ENCODE measurements around the gene ACP6. TPM values are rescaled to one million over a fixed set of nuclear protein-coding genes. Genes with fewer than 3 reads are reported as not detected.

Gene ACP6
- total RNA-seq, 1 experiment from 2014 or later = 116 TPM

DNA sequence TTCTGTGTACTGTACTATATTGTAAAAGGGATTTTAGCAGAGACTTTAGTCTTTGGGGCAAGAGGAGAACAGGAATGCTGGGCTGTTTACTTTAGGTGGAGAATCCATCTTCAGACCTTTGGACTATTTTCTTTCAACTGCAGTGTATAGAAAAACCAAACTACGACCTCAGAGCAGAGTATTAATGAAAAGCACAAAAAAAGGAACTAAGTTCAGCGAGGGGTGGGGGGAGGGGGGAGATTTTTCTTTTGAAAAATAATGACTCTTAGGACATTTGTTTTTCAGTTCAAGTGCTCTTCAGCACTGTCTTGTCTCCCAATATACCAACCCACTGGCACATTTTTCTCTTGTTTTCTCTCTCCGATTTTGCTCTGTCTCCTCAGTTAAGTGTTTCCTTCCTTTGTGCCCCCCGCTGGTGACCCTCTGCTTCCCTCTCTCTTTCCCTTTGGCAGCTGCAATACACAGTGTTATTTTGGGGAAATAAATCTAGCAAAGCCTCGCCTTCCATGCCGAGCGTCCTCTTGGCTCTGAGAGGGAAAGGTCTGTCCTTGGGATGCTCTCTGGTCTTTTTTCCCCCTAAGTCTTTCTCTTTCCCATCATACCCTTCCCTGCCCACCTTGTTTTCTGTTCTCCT lies 44.8 kb downstream of the ACP6 start:
- Mint-ChIP-seq H3K9me3 (ENCODE audit: low read depth, unreplicated experiment) (no peaks in the 10 kb centered on the region), H3K27me3 (ENCODE audit: unreplicated experiment) (no peaks in the 10 kb centered on the region), H3K4me3 (ENCODE audit: low read depth, unreplicated experiment) (no peak overlapping the region), H3K4me1 (ENCODE audit: low read depth, unreplicated experiment) (no peaks in the 10 kb centered on the region), H3K36me3 (ENCODE audit: insufficient read depth, unreplicated experiment) (peaks cover 56% of the 10 kb centered on the region), H3K27ac (ENCODE audit: unreplicated experiment) (peak overlapping the region; percentile 2)
- no TSS peak for BruUV-seq (replicated peaks)
- DNase-seq = no peak
- intact Hi-C loops (cut with micrococcal nuclease; ENCODE audit: unreplicated experiment) = no loop called here
- TF ChIP-seq, protein P1, sequence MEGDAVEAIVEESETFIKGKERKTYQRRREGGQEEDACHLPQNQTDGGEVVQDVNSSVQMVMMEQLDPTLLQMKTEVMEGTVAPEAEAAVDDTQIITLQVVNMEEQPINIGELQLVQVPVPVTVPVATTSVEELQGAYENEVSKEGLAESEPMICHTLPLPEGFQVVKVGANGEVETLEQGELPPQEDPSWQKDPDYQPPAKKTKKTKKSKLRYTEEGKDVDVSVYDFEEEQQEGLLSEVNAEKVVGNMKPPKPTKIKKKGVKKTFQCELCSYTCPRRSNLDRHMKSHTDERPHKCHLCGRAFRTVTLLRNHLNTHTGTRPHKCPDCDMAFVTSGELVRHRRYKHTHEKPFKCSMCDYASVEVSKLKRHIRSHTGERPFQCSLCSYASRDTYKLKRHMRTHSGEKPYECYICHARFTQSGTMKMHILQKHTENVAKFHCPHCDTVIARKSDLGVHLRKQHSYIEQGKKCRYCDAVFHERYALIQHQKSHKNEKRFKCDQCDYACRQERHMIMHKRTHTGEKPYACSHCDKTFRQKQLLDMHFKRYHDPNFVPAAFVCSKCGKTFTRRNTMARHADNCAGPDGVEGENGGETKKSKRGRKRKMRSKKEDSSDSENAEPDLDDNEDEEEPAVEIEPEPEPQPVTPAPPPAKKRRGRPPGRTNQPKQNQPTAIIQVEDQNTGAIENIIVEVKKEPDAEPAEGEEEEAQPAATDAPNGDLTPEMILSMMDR (IDR thresholded peaks at IDR 0.05; ENCODE audit: unreplicated experiment) = no peak
- CTCF ChIA-PET = no interaction called here

DNA sequence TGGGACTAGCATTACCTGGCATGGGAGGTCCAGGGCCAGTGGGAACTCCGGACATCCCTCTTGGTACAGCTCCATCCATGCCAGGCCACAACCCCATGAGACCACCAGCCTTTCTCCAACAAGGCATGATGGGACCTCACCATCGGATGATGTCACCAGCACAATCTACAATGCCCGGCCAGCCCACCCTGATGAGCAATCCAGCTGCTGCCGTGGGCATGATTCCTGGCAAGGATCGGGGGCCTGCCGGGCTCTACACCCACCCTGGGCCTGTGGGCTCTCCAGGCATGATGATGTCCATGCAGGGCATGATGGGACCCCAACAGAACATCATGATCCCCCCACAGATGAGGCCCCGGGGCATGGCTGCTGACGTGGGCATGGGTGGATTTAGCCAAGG lies 45.8 kb downstream of the ACP6 start:
- no peaks in the 10 kb centered on the region for H3K4me1 Mint-ChIP-seq (ENCODE audit: low read depth, unreplicated experiment)
- DNase-seq = no peak
- H3K27ac Mint-ChIP-seq (ENCODE audit: unreplicated experiment) = no peak overlapping the region
- H3K36me3 Mint-ChIP-seq (ENCODE audit: insufficient read depth, unreplicated experiment) = peaks cover 66% of the 10 kb centered on the region
- intact Hi-C loops (cut with micrococcal nuclease; ENCODE audit: unreplicated experiment) = no loop called here
- BruUV-seq (replicated peaks) = no TSS peak
- CTCF ChIA-PET = no interaction called here
- TF ChIP-seq, protein P1 (IDR thresholded peaks at IDR 0.05; ENCODE audit: unreplicated experiment) = no peak
- H3K27me3 Mint-ChIP-seq (ENCODE audit: unreplicated experiment) = no peaks in the 10 kb centered on the region
- H3K9me3 Mint-ChIP-seq (ENCODE audit: low read depth, unreplicated experiment) = no peaks in the 10 kb centered on the region
- H3K4me3 Mint-ChIP-seq (ENCODE audit: low read depth, unreplicated experiment) = no peak overlapping the region

DNA sequence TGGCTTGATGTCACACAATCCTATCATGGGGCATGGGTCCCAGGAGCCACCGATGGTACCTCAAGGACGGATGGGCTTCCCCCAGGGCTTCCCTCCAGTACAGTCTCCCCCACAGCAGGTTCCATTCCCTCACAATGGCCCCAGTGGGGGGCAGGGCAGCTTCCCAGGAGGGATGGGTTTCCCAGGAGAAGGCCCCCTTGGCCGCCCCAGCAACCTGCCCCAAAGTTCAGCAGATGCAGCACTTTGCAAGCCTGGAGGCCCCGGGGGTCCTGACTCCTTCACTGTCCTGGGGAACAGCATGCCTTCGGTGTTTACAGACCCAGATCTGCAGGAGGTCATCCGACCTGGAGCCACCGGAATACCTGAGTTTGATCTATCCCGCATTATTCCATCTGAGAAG lies 46.3 kb downstream of the ACP6 start:
- TF ChIP-seq, protein P1 (IDR thresholded peaks at IDR 0.05; ENCODE audit: unreplicated experiment) = no peak
- intact Hi-C loops (cut with micrococcal nuclease; ENCODE audit: unreplicated experiment) = no loop called here
- Mint-ChIP-seq H3K4me3 (ENCODE audit: low read depth, unreplicated experiment) (no peak overlapping the region), H3K27ac (ENCODE audit: unreplicated experiment) (no peak overlapping the region), H3K27me3 (ENCODE audit: unreplicated experiment) (no peaks in the 10 kb centered on the region), H3K36me3 (ENCODE audit: insufficient read depth, unreplicated experiment) (peaks cover 71% of the 10 kb centered on the region), H3K4me1 (ENCODE audit: low read depth, unreplicated experiment) (no peaks in the 10 kb centered on the region), H3K9me3 (ENCODE audit: low read depth, unreplicated experiment) (no peaks in the 10 kb centered on the region)
- DNase-seq = no peak
- BruUV-seq (replicated peaks) = no TSS peak
- CTCF ChIA-PET = no interaction called here

DNA sequence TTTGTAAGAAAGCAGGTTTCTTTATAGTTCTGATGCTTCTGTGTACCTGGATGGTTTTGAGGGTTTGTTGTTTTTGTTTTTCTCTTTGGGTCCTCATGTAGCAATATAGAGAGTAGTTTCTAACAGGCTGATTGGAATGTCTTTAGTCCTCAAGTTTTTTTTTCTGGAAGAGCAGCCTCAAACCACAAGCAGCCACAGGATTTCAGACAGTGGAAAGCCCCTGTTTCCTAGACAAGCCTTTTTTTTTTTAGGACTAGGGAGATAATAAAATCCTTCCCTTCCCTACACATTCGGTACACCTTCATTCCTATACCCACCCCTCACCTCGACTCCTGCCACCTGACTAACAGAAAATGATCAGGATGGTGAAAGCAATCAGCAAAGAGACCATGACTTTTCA lies 47.6 kb downstream of the ACP6 start:
- intact Hi-C loops (cut with micrococcal nuclease; ENCODE audit: unreplicated experiment) = no loop called here
- H3K27ac Mint-ChIP-seq (ENCODE audit: unreplicated experiment) = no peak overlapping the region
- H3K27me3 Mint-ChIP-seq (ENCODE audit: unreplicated experiment) = no peaks in the 10 kb centered on the region
- H3K36me3 Mint-ChIP-seq (ENCODE audit: insufficient read depth, unreplicated experiment) = peaks cover 71% of the 10 kb centered on the region
- CTCF ChIA-PET = interaction anchor here (0.7 kb wide), 1 partner anchor 107 kb away, joined by 3 read pairs; no protein-coding TSS in a partner anchor
- H3K9me3 Mint-ChIP-seq (ENCODE audit: low read depth, unreplicated experiment) = no peaks in the 10 kb centered on the region
- DNase-seq = no peak
- no TSS peak for BruUV-seq (replicated peaks)
- H3K4me1 Mint-ChIP-seq (ENCODE audit: low read depth, unreplicated experiment) = no peaks in the 10 kb centered on the region
- TF ChIP-seq, protein P1 (IDR thresholded peaks at IDR 0.05; ENCODE audit: unreplicated experiment) = no peak
- no peak overlapping the region for H3K4me3 Mint-ChIP-seq (ENCODE audit: low read depth, unreplicated experiment)
